Astrocyte of the spinal cord (primary cell): ENCODE measurements around the gene SLC35G2.
"Not testable (repeated sequence)": the region's sequence is repeated elsewhere in the genome, so short reads cannot be mapped to it uniquely, and the experiment has no call there.

Experiments used
- DNase-seq: peaks from one replicate; pipeline ENCODE4 v3.0.0; 2011; ENCODE audit warnings: low read depth, low spot score
- H3K4me3 ChIP-seq: 2 replicates; pipeline ENCODE4 v1.5.1; 2011; ENCODE audit warnings: low read depth, mild to moderate bottlenecking, low read length, moderate library complexity
- CTCF ChIP-seq: IDR thresholded peaks from 2 replicates; pipeline ENCODE4 v1.5.1; 2012; ENCODE audit warnings: low read depth, mild to moderate bottlenecking, low read length, inconsistent platforms
- in situ Hi-C: cut with HindIII; loops from 2 replicates; pipeline ENCODE4 v1.10.0; 2017; ENCODE audit warnings: low sequenced_read_pairs

SLC35G2 gene

GRCh38 chr3:136898954-136899353 is 80.0 kb downstream of the SLC35G2 start:
- no peak for DNase-seq
- in situ Hi-C loops: no loop called here
- TF ChIP-seq CTCF: no peak

GRCh38 chr3:136899622-136900158 is 80.8 kb downstream of the SLC35G2 start:
- H3K4me3 ChIP-seq: no peak overlapping the region
- DNase-seq: peak; percentile 13
- no peak for TF ChIP-seq CTCF
- in situ Hi-C loops: no loop called here

More at GRCh38 chr3:136898954-136899353, 80.0 kb downstream of the SLC35G2 start:
- H3K4me3 ChIP-seq: no peak overlapping the region

DNA sequence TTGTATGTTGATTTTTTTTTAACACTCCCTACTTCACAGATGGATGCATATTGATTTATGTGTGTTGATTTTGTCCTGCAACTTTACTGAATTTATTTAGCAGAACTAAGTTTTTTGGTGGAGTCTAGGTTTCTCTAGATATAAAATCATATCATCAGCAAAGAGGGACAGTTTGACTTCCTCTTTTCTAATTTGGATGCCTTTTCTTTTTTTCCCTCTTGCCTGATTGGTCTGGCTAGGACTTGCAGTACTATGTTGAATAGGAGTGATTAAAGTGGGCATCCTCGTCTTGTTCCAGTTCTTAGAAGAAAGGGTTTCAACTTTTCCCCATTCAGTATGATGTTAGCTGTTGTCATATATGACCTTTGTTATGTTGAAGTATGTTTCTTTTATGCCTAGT is 81.8 kb downstream of the SLC35G2 start:
- in situ Hi-C loops, DNase-seq, H3K4me3 ChIP-seq: not testable (repeated sequence)

DNA sequence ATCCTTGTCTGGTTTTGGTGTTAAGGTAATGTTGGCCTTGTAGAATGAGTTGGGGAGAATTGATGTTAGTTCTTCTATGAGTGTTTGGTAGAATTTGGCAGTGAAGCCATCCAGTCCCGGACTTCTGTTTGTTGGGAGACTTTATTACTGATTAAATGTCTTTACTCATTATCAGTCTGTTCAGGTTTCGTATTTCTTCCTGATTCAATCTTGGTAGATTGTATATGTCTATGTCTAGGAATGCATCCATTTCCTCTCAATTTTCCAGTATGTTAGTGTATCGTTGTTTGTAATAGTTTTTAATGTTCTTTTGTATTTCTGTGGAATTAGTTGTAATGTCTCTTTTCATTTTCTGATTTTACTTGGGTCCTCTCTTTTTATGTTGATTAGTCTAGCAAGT is 82.5 kb downstream of the SLC35G2 start:
- in situ Hi-C loops: no loop called here
- no peak overlapping the region for H3K4me3 ChIP-seq
- no peak for TF ChIP-seq CTCF
- no peak for DNase-seq

GRCh38 chr3:136902530-136902929 is 83.6 kb downstream of the SLC35G2 start:
- H3K4me3 ChIP-seq, DNase-seq, in situ Hi-C loops: not testable (repeated sequence)

- no peak for TF ChIP-seq CTCF
- no peak overlapping the region for H3K4me3 ChIP-seq
- in situ Hi-C loops: no loop called here
- no peak for DNase-seq
Measured at GRCh38 chr3:136903899-136904298, 85.0 kb downstream of the SLC35G2 start.

GRCh38 chr3:136904746-136905145 is 85.8 kb downstream of the SLC35G2 start:
- TF ChIP-seq CTCF: no peak
- H3K4me3 ChIP-seq: no peak overlapping the region
- in situ Hi-C loops: no loop called here
- DNase-seq: no peak
